Thyroid gland (tissue), 4 donors: ENCODE results near the gene NAP1L4. TPM values are rescaled to one million over a fixed set of nuclear protein-coding genes. Genes with fewer than 3 reads are reported as not detected.

Source experiments
- DNase-seq, 2 donors: peaks; one replicate each; pipeline ENCODE4 v3.0.0-alpha.2; 2019
- H3K27ac ChIP-seq, 3 donors: fragments of 200-600 bp; sonication (generic); 1 replicate in 2 of 3; 2 replicates in 1 of 3; pipeline ENCODE4 v1.5.1; 2016 to 2019; ENCODE audit warnings: mild to moderate bottlenecking in 1 of 3, moderate library complexity in 1 of 3
- H3K27me3 ChIP-seq: fragments of 200-600 bp; sonication (generic); one replicate; pipeline ENCODE4 v1.5.1; 2019
- H3K36me3 ChIP-seq, 2 donors: fragments of 200-600 bp; sonication (generic); one replicate each; pipeline ENCODE4 v1.5.1; 2016 to 2019
- H3K4me1 ChIP-seq, 2 donors: fragments of 200-600 bp; sonication (generic); one replicate each; pipeline ENCODE4 v1.5.1; 2017 to 2019
- H3K4me3 ChIP-seq, 3 donors: fragments of 200-600 bp; sonication (generic); replicated peaks in 1 of 3; 1 replicate in 2 of 3; 2 replicates in 1 of 3; pipeline ENCODE4 v1.5.1; 2016; ENCODE audit warnings: mild to moderate bottlenecking in 1 of 3
- H3K9me3 ChIP-seq: fragments of 200-600 bp; sonication (generic); one replicate; pipeline ENCODE4 v1.5.1; 2017
- CTCF ChIP-seq, 6 experiments: fragments of 200-600 bp in 3 of 6; fragments of 450-650 bp in 3 of 6; sonication (generic) in 3 of 6; IDR thresholded peaks; one replicate each; pipeline ENCODE4 v1.5.1; 2016 to 2019; ENCODE audit warnings: antibody characterized with exemption in 6 of 6, mild to moderate bottlenecking in 2 of 6, inconsistent platforms in 1 of 6, moderate library complexity in 1 of 6
- POLR2A ChIP-seq, 2 donors: fragments of 450-650 bp; IDR thresholded peaks; one replicate each; pipeline ENCODE4 v1.6.1; 2017; ENCODE audit warnings: antibody characterized with exemption in 2 of 2, mild to moderate bottlenecking in 2 of 2, moderate library complexity in 1 of 2
- WGBS, 2 donors: methylation state at CpG; one replicate each; pipeline ENCODE4 v1.1.5; 2017; 5-methylcytosine and 5-hydroxymethylcytosine counted together
- intact Hi-C: fragments of 100-400 bp; cut with DNase I; formaldehyde crosslinking; loops from one replicate; pipeline ENCODE4 v1.15.1; 2023
- total RNA-seq, 4 donors: library from RNA; depleted of rRNA; stranded (reverse); fragments of >200 nt; gene quantifications; one replicate each; pipeline ENCODE4 v1.2.3, GENCODE V29; 2016

The NAP1L4 gene
- total RNA-seq, 4 donors from 2014 or later, result 104 to 117 (median 108) TPM

- Histone ChIP-seq H3K4me1 (peaks cover 37 to 45% of the 10 kb centered on the region in 2 donors), H3K27ac (no peak overlapping the region), H3K4me3 (no peak overlapping the region), H3K27me3 (no peaks in the 10 kb centered on the region), H3K36me3 (no peaks in the 10 kb centered on the region), H3K9me3 (no peaks in the 10 kb centered on the region)
- WGBS, 2 donors, result 92 to 100% methylated on average over 5 to 10 of the region's 11 CpGs
- intact Hi-C loops, result no loop called here
- DNase-seq, result no peak
- TF ChIP-seq CTCF (IDR thresholded peaks at IDR 0.05), result no peak
- TF ChIP-seq POLR2A (IDR thresholded peaks at IDR 0.05), result no peak
Measured at GRCh38 chr11:2915473-2915872, 76.7 kb downstream of the NAP1L4 start.

GRCh38 chr11:2914455-2915195 lies 77.5 kb downstream of the NAP1L4 start:
- no peak for TF ChIP-seq POLR2A (IDR thresholded peaks at IDR 0.05)
- no peak for TF ChIP-seq CTCF (IDR thresholded peaks at IDR 0.05)
- Histone ChIP-seq H3K4me3 (no peak overlapping the region), H3K9me3 (no peaks in the 10 kb centered on the region), H3K4me1 (peaks cover 37 to 47% of the 10 kb centered on the region in 2 donors), H3K27ac (peak overlapping the region in 2 of 3 donors; percentile 31 to 95), H3K27me3 (no peaks in the 10 kb centered on the region), H3K36me3 (no peaks in the 10 kb centered on the region)
- WGBS, 2 donors, result 49 to 63% methylated on average over 7 to 14 of the region's 18 CpGs
- intact Hi-C loops, result no loop called here
- peak; percentile 84 to 91 for DNase-seq

GRCh38 chr11:2913776-2914175 lies 78.4 kb downstream of the NAP1L4 start:
- no peaks in the 10 kb centered on the region for H3K9me3 ChIP-seq
- WGBS, 2 donors, result 86 to 90% methylated on average over 8 of the region's 9 CpGs
- intact Hi-C loops, result no loop called here
- no peak overlapping the region for H3K4me3 ChIP-seq
- TF ChIP-seq CTCF (IDR thresholded peaks at IDR 0.05), result no peak
- no peak for TF ChIP-seq POLR2A (IDR thresholded peaks at IDR 0.05)
- peaks cover 37 to 54% of the 10 kb centered on the region in 2 donors for H3K4me1 ChIP-seq
- H3K27ac ChIP-seq, result peak overlapping the region; percentile 80 to 95 (median 81)
- no peaks in the 10 kb centered on the region for H3K27me3 ChIP-seq
- no peak for DNase-seq
- no peaks in the 10 kb centered on the region for H3K36me3 ChIP-seq

GRCh38 chr11:2913019-2913431 lies 79.1 kb downstream of the NAP1L4 start:
- Histone ChIP-seq H3K27ac (peak overlapping the region; percentile 80 to 95 (median 81)), H3K4me3 (no peak overlapping the region), H3K4me1 (peaks cover 37 to 54% of the 10 kb centered on the region in 2 donors), H3K36me3 (no peaks in the 10 kb centered on the region), H3K9me3 (no peaks in the 10 kb centered on the region), H3K27me3 (no peaks in the 10 kb centered on the region)
- TF ChIP-seq POLR2A (IDR thresholded peaks at IDR 0.05) (no peak), CTCF (IDR thresholded peaks at IDR 0.05) (no peak)
- intact Hi-C loops, result no loop called here
- peak; percentile 75 to 81 for DNase-seq
- WGBS, 2 donors, result 65 to 78% methylated on average over 13 of the region's 13 CpGs

- no peak overlapping the region for H3K4me3 ChIP-seq
- TF ChIP-seq CTCF (IDR thresholded peaks at IDR 0.05) (no peak), POLR2A (IDR thresholded peaks at IDR 0.05) (peak in 1 of 2 donors; percentile 18)
- H3K36me3 ChIP-seq, result no peaks in the 10 kb centered on the region
- peak; percentile 99 to 100 for DNase-seq
- no peaks in the 10 kb centered on the region for H3K27me3 ChIP-seq
- no peaks in the 10 kb centered on the region for H3K9me3 ChIP-seq
- intact Hi-C loops, result no loop called here
- H3K27ac ChIP-seq, result peak overlapping the region; percentile 80 to 95 (median 81)
- WGBS, 2 donors, result 42% methylated on average over 4 of the region's 5 CpGs; no CpG with 5 or more reads in 1 of the 2 donors
- peaks cover 37 to 54% of the 10 kb centered on the region in 2 donors for H3K4me1 ChIP-seq
Measured at GRCh38 chr11:2912498-2912897, 79.6 kb downstream of the NAP1L4 start.
